GM23338 (cell line): ENCODE results near the gene GPR183.

Experiments
- CREB1 ChIP-seq: fragments of 250-450 bp; sonication (Bioruptor Pico); IDR thresholded peaks from 2 replicates; pipeline ENCODE4 v1.5.0; 2020; ENCODE audit warnings: low read depth, mild to moderate bottlenecking, moderate library complexity
- CTCF ChIP-seq, 2 experiments: fragments of 200-600 bp in 1 of 2; sonication (generic) in 1 of 2; conservative IDR thresholded peaks; 2 replicates each; pipeline versions ENCODE4 v1.5.1 to v1.6.1; 2016 to 2017; ENCODE audit warnings: antibody characterized with exemption in 2 of 2, low read depth in 2 of 2, mild to moderate bottlenecking in 2 of 2, moderate library complexity in 1 of 2
- ETS1 ChIP-seq: IDR thresholded peaks from 2 replicates; pipeline ENCODE4 v1.6.1; 2016; ENCODE audit warnings: antibody characterized with exemption
- EZH2 ChIP-seq: fragments of 200-600 bp; sonication (generic); IDR thresholded peaks from one replicate; pipeline ENCODE4 v1.8.0; 2017; ENCODE audit warnings: antibody characterized with exemption, mild to moderate bottlenecking, low read depth; ENCODE audit not compliant: unreplicated experiment
- EZH2phosphoT487 ChIP-seq: fragments of 200-600 bp; sonication (generic); IDR thresholded peaks from one replicate; pipeline ENCODE4 v1.8.1; 2018; ENCODE audit warnings: antibody characterized with exemption; ENCODE audit not compliant: unreplicated experiment
- JUNB ChIP-seq: IDR thresholded peaks from one replicate; pipeline ENCODE4 v1.6.1; 2016; ENCODE audit warnings: antibody characterized with exemption; ENCODE audit not compliant: unreplicated experiment
- POLR2AphosphoS5 ChIP-seq: IDR thresholded peaks from 2 replicates; pipeline ENCODE4 v1.6.1; 2016; ENCODE audit warnings: antibody characterized with exemption, low read depth
- REST ChIP-seq: IDR thresholded peaks from one replicate; pipeline ENCODE4 v1.6.1; 2018; ENCODE audit warnings: antibody characterized with exemption; ENCODE audit not compliant: unreplicated experiment
- ZNF114 ChIP-seq: fragments of 250-450 bp; sonication (Bioruptor Pico); IDR thresholded peaks from 2 replicates; pipeline ENCODE4 v1.5.0; 2020; ENCODE audit warnings: mild to moderate bottlenecking, moderate library complexity

- TF ChIP-seq CTCF (conservative IDR thresholded peaks at IDR 0.05; ENCODE audit: low read depth in 2 of 2) (no peak), EZH2phosphoT487 (no peak), POLR2AphosphoS5 (no peak), EZH2 (no peak), REST (no peak), CREB1 (CRISPR knock-in tag) (no peak), ZNF114 (CRISPR knock-in tag) (no peak), ETS1 (no peak), JUNB (no peak)
These were observed 6.7 kb upstream of the GPR183 start for GRCh38 chr13:99313941-99314340.
